ENCODE data around the gene NR0B2. TPM values are rescaled to one million over a fixed set of nuclear protein-coding genes. Genes with fewer than 3 reads are reported as not detected.

The NR0B2 gene
- total and polyA plus RNA-seq, 3 donors from 2014 or later, result 0.93 to 2.0 (median 1.2) TPM

DNA sequence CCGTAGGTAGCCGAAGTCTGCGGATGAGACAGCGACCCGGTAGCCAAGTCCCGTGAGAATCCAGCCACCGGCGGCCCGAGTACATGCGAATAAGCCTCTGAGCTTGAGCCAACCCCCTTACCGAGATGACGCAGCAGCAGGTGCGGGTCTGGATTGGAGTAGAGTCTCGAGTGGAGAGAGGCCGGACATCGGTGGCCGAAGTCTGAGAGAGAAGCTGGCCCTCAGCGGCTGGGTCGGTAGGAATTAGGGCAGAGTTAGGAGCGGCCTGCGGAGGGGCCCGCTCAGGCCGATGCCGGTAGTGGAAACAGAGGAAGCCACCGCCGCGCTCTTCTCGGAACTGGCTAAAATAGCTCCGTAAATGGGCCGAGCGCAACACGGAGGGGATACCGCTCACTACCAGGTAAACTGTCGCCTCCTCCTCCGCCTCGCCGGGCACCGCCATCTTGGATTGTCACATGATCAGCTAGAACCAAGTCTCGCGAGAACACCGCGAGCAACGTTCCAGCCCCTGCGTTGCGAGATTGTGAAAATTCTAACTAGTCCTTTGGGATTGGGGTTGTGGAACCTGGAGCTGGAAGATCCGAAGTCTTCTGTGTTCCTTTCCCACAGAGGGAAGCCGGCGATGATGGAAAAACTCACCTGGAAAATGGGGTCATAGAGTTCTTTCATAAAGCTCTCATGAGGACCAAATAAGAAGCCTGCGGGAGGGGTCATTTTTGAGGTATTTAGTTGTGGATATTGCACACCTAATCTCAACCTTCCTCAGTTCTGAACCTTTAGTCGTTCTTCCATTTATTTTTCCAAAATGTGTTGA lies 13.6 kb downstream of the NR0B2 start, which contains the start of gene GPATCH3:
TSS of gene GPATCH3 (minus strand) at position 467 of the 814 bp plus-strand sequence. CDS start at position 442, 25 bp downstream.
- intact Hi-C loops (cut with DNase I; ENCODE audit: low total_unique reads), result no loop called here
- TF ChIP-seq CTCF (IDR thresholded peaks at IDR 0.05) (no peak), POLR2A (IDR thresholded peaks at IDR 0.05) (no peak)

GRCh38 chr1:26897351-26897750 lies 16.4 kb downstream of the NR0B2 start:
- no peak for DNase-seq
- intact Hi-C loops (cut with DNase I; ENCODE audit: low total_unique reads), result no loop called here
- Histone ChIP-seq H3K27ac (no peak overlapping the region), H3K9me3 (no peaks in the 10 kb centered on the region), H3K4me3 (no peak overlapping the region), H3K4me1 (peaks cover 9% of the 10 kb centered on the region), H3K36me3 (ENCODE audit: low read depth, missing control alignments) (no peaks in the 10 kb centered on the region), H3K27me3 (no peaks in the 10 kb centered on the region)
- 80 to 91% methylated on average over 3 to 9 of the region's 9 CpGs for WGBS, 2 donors
- TF ChIP-seq CTCF (IDR thresholded peaks at IDR 0.05), result no peak
- TF ChIP-seq POLR2A (IDR thresholded peaks at IDR 0.05), result no peak

More for the DNA sequence above, 13.6 kb downstream of the NR0B2 start, which contains the start of gene GPATCH3:
- H3K4me3 ChIP-seq, result peak within 1 kb of the TSS; percentile 77 to 93
- peaks cover 9% of the 10 kb centered on the region for H3K4me1 ChIP-seq
- DNase-seq, result peak; percentile 95
- no peaks in the 10 kb centered on the region for H3K27me3 ChIP-seq
- peak within 1 kb of the TSS; percentile 63 to 79 for H3K27ac ChIP-seq
- no peaks in the 10 kb centered on the region for H3K36me3 ChIP-seq (ENCODE audit: low read depth, missing control alignments)
- WGBS, 2 donors, result 0% methylated on average over 38 to 50 of the region's 50 CpGs
- no peaks in the 10 kb centered on the region for H3K9me3 ChIP-seq

GRCh38 chr1:26894263-26894662 lies 19.5 kb downstream of the NR0B2 start:
- 88 to 91% methylated on average over 13 of the region's 13 CpGs for WGBS, 2 donors
- no peak overlapping the region for H3K4me3 ChIP-seq
- H3K4me1 ChIP-seq, result peaks cover 7% of the 10 kb centered on the region
- H3K36me3 ChIP-seq (ENCODE audit: low read depth, missing control alignments), result no peaks in the 10 kb centered on the region
- TF ChIP-seq POLR2A (IDR thresholded peaks at IDR 0.05) (no peak), CTCF (IDR thresholded peaks at IDR 0.05) (no peak)
- no peaks in the 10 kb centered on the region for H3K9me3 ChIP-seq
- no peak overlapping the region for H3K27ac ChIP-seq
- H3K27me3 ChIP-seq, result no peaks in the 10 kb centered on the region
- intact Hi-C loops (cut with DNase I; ENCODE audit: low total_unique reads), result no loop called here
- no peak for DNase-seq

GRCh38 chr1:26890467-26890796 lies 23.3 kb downstream of the NR0B2 start:
- Histone ChIP-seq H3K27me3 (no peaks in the 10 kb centered on the region), H3K9me3 (no peaks in the 10 kb centered on the region), H3K36me3 (ENCODE audit: low read depth, missing control alignments) (no peaks in the 10 kb centered on the region), H3K4me3 (peak overlapping the region; percentile 93 to 99), H3K4me1 (peaks cover 3% of the 10 kb centered on the region), H3K27ac (peak overlapping the region; percentile 83 to 88)
- WGBS, 2 donors, result 1 to 5% methylated on average over 12 of the region's 12 CpGs
- no peak for TF ChIP-seq POLR2A (IDR thresholded peaks at IDR 0.05)
- TF ChIP-seq CTCF (IDR thresholded peaks at IDR 0.05), result no peak
- intact Hi-C loops (cut with DNase I; ENCODE audit: low total_unique reads), result no loop called here
- no peak for DNase-seq

All from testis (tissue), 3 donors.